Activated CD8-positive, alpha-beta memory T cell treated with anti-CD3 and anti-CD28 coated beads, Interleukin-2, amount 50 U/mL, for 1 hour (primary cell): ENCODE results near the gene CDYL2.

Experiments
- DNase-seq: peaks from one replicate; pipeline ENCODE4 v3.0.0-alpha.2; 2020; ENCODE audit errors: extremely low read depth

Gene CDYL2

DNA sequence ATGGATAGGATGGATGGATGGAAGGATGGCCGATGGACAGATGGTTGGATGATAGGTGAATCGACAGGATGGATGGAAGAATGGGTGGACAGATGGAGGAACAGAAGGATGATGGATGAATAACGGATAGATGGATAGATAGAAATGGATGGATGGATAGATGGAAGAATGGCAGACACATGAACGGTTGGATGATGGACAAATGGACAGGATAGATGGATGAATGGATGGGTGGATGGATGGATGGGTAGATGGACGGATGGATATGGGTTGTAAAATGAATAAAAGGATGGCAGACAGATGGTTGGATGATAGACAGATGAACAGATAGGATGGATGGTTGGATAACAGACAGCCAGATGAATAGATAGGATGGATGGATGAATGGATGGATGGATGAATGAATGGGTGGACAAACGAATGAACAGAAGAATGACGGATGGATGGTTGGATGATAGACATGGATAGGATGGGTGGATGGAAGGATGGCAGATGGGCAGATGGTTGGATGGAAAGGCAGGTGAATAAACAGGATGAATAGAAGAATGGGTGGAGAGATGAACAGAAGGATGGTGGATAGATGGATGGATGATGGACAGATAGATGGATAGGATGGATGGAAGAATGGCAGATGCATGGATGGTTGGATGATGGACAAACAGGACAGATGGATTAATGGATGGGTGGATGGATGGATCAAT is 207.7 kb downstream of the CDYL2 start:
- DNase-seq: no peak

DNA sequence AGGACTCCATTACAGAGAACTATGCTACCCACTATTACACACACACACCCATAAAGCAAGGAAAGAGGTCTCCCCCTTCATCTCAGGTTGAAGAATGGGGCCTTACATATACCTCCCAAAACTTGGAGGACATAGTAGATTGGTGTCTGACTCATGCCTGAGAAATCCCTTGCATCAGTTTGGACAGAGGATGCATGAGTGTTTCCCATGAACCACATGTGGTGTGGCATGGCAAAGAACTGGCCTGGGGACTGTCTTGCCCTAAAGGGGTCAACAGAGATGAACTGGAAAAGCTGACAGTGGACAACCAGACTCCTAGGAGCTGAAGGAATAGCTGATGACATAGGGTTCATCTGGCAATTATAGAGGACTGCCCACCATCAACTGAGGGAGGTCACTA is 209.6 kb downstream of the CDYL2 start:
- DNase-seq: no peak

DNA sequence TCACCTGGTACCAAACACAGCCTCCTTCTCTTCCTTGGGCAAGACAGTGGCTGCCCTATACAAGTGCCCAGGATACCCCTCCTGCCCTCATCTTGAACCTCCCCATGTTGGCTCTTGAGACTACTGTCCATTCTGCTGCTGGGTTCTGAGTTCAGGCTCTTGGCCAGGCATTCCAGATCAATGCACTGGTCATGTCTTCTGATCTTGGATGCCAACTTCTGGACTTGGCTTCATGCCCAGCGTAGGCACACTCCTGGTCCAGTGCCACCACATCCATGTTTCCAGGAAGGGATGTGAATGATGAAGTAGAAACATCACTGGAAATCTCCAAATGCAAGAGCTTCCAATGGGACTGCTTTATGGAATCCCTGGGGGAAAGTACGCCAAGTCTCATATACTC is 212.1 kb downstream of the CDYL2 start:
- DNase-seq: no peak

DNA sequence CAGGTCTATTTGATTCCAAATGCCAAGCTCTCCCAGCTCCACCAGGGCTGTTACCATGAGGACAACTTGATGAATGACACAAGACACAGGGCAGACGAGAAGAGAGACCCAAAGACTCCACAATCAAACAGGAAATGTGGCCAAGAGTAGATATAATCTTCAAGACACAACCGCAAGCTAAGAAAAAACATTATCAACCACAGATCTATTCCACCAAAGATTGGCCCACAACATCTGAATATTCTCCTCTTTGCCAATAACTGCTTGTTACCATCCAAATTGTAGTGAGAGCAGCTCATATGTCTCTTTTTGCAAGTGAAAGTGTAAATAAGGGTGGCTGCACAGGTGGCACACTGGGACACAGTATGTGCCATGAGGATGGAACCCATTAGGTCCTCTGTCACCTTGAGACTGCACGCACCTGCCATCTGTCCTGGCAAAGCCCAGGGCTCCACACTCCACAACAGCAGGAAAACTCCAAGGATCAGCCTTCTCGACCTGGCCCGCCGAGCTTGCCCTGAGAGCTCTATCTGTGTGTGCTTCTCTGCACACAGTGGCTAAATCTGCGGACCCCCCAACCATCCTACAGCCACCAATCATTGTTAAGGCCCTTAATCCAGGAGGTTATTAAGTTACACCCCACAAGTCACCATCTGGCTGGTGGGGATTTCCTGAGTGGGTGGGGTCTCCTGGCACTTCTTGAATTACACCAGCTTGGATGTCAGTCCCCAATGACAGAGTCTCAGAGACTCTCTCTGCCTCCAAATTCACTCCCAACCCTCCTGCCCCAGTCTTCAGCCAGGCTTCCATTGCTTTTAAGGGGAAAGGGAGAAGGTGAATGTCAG is 213.1 kb downstream of the CDYL2 start:
- DNase-seq: no peak

GRCh38 chr16:80587071-80587470 is 217.3 kb downstream of the CDYL2 start:
- DNase-seq: no peak

GRCh38 chr16:80586476-80586875 is 217.9 kb downstream of the CDYL2 start:
- no peak for DNase-seq

- no peak for DNase-seq
Measured at GRCh38 chr16:80585764-80586163, 218.6 kb downstream of the CDYL2 start.

DNA sequence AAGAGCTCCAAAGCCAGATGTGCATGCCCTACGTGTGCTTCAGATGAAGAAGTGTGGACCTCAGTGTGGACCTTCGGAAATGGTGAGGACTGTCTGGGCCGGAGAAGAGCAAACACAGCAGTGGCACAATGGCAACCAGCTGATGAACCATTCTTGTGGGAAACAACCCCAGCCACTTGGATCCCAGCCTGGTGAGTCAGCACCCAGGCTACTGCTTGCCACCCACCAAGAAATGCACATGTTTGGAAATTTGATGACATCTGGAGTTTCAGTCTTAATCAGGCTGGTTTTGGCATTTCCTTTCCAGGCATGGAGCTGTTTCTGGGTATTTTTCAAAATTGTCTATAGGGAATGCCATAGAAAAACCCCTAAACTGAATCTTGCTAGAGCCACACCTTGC is 220.9 kb downstream of the CDYL2 start:
- no peak for DNase-seq

DNA sequence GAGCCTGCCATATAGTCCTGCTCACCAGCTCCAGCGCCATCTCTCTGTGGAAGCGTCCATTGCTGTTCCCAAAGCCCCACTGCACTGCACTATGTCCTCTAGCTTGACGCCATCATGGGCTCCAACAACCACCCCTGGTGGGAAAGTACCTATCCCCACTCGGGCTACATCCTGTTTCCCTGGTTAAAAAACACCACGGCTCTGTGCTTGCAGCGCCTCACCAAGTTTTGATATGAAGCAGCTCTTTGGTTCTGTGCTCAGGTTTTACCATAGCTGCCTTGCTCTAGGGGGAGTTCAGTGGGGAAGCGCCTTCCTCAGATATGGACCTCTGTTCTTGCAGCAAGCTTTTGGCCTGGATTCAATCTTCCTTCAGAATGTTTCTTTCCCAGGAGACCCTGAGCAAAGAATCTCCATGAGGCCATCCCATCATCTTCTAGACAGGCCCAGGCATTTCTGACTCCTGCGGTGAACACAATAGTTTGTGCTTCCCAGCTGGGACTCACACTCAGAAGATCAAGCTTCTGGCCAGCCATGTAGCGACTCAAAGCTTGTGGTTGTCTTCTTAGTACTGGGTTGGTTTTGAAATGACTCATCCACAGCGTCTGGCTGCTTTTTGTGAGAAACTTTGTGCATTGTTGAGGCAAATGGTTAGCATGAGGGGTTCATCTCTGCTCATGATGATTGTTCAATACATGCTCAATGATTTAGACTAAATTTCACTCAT is 224.1 kb downstream of the CDYL2 start:
- no peak for DNase-seq

- DNase-seq: no peak
Measured at GRCh38 chr16:80577485-80578280, 226.7 kb downstream of the CDYL2 start.

GRCh38 chr16:80576343-80576912 is 228.0 kb downstream of the CDYL2 start:
- no peak for DNase-seq

- no peak for DNase-seq
Measured at GRCh38 chr16:80573700-80574120, 230.7 kb downstream of the CDYL2 start.

GRCh38 chr16:80570106-80570478 is 234.3 kb downstream of the CDYL2 start:
- DNase-seq: no peak

DNA sequence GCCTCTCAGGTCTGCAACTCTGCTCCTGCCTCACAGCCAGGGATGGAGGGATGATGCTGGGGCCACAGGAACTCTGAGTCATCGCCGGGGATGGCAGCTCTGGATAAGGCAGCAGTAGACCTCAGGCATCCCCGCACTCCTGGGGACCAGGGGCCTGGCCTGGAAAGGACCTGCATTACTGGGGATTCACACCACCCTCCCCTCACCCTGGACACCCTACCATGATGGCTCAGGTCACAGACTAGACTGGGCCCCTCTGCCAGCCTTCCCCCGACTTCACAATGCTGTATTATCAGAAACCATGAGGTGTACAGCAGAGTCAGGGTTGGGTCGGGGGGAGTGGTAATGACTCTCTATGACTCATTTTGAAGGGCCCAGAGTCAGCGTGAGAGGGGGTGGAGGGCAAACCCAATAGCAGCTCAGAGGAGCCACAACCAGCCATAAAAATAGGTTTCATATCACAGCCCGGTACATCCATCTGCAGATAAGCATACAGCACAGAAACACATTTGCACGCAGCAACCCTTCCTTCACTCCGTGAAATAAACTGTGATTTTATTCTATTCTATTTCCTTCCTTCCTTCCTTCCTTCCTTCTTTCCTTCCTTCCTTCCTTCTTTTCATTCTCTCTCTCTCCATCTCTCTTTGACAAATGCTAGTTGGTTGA is 234.8 kb downstream of the CDYL2 start:
- DNase-seq: no peak

GRCh38 chr16:80564394-80564793 is 240.0 kb downstream of the CDYL2 start:
- DNase-seq: no peak

DNA sequence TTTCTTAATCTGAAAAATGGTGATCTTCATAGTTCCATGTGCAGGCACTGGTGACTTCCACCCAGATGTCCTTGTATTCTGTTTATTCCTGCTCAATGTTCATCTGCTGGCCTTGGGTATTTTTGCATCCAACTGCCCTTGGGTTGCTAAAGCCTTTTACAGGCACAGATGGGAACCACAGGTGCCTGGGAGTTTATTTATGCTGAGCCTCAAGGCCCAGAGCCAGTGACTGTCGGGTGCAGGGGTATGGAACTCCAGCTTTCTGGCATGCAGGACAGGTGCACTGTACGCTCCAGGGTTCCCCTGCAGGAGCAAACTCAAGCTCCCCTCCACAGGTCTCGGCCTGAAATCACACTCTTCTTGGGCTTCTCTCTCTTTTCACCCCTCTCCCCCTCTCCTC is 241.3 kb downstream of the CDYL2 start:
- DNase-seq: no peak

GRCh38 chr16:80559369-80559768 is 245.0 kb downstream of the CDYL2 start:
- DNase-seq: no peak

- DNase-seq: no peak
Measured at GRCh38 chr16:80557037-80557436, 247.4 kb downstream of the CDYL2 start.

DNA sequence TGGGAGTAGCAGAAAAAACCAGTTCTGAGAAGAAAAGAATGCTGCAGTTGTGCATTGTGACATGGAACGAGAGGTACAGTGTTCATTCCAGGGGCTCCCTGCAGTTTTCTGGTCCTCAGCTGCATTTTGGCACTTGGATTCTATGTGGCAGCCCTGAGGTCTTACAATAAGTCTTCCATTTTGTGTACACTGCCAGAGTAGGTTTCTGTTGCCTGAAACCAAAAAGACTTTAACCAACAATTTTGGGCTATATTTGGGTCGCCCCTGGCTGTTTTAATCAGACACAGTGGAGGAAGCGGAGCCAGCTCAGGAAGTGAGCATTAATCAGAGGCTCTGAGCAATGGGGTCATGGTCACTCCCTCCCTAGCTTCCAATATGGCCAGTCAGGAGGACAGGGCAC is 247.9 kb downstream of the CDYL2 start:
- no peak for DNase-seq

DNA sequence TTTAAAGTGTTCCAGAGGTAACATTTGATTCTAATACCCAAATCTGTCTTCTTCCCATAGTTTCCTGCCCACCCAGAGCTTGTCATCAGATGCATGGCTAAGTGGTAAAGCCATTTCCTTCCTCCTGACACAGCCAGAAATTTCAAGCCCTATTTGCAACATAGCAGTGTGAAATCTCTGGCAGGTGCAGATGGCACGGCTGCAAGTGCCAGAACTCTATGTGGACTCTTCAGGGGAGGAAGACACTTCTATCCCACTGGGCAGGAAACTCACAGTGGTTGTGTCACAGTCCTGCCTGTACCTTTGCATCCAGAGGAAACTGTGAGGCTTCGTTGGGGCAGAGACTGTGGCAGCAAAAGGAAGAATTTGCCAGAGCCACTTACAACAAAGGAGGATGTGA is 250.4 kb downstream of the CDYL2 start:
- no peak for DNase-seq

- DNase-seq: no peak
Measured at GRCh38 chr16:80552277-80552676, 252.1 kb downstream of the CDYL2 start.
